Keratinocyte (primary cell): ENCODE measurements around the gene EEF2K. TPM values are rescaled to one million over a fixed set of nuclear protein-coding genes. Genes with fewer than 3 reads are reported as not detected.
"Not testable (repeated sequence)": the region's sequence is repeated elsewhere in the genome, so short reads cannot be mapped to it uniquely, and the experiment has no call there.

Experiments
- DNase-seq: peaks from one replicate; pipeline ENCODE4 v3.0.0-alpha.2; 2011; ENCODE audit warnings: low read depth, missing footprints, low spot score
- FAIRE-seq: peaks from 2 replicates; lab custom pipeline; 2011; peaks lifted over from hg19 to GRCh38; lab: Jason Lieb, UNC
- H2AFZ ChIP-seq: 2 replicates; pipeline ENCODE4 v1.6.0; 2012; ENCODE audit warnings: low read length, control low read depth, inconsistent platforms; ENCODE audit not compliant: control insufficient read depth
- H3K27ac ChIP-seq: 2 replicates; pipeline ENCODE4 v1.5.1; 2011; ENCODE audit warnings: low read length; ENCODE audit not compliant: control insufficient read depth, insufficient read depth
- H3K27me3 ChIP-seq: 3 replicates; pipeline ENCODE4 v1.6.0; 2011; ENCODE audit warnings: low read length; ENCODE audit not compliant: control insufficient read depth, insufficient read depth; ENCODE audit errors: extremely low read depth
- H3K36me3 ChIP-seq, 2 experiments: 2 replicates in 1 of 2; 3 replicates in 1 of 2; pipeline ENCODE4 v1.5.1; 2011; ENCODE audit warnings: low read length in 2 of 2, mild to moderate bottlenecking in 1 of 2; ENCODE audit not compliant: control insufficient read depth in 2 of 2, insufficient read depth in 2 of 2; ENCODE audit errors: extremely low read depth in 1 of 2
- H3K4me1 ChIP-seq: 3 replicates; pipeline ENCODE4 v1.5.1; 2011; ENCODE audit warnings: low read length; ENCODE audit not compliant: control insufficient read depth, insufficient read depth; ENCODE audit errors: extremely low read depth
- H3K4me2 ChIP-seq: 3 replicates; pipeline ENCODE4 v1.6.0; 2011; ENCODE audit warnings: low read depth, low read length; ENCODE audit not compliant: control insufficient read depth, insufficient read depth; ENCODE audit errors: extremely low read depth
- H3K4me3 ChIP-seq, 3 experiments: fragments of 200-600 bp in 1 of 3; sonication (generic) in 1 of 3; 2 replicates in 2 of 3; 3 replicates in 1 of 3; pipeline ENCODE4 v1.5.1; 2011 to 2016; ENCODE audit warnings: low read length in 3 of 3, mild to moderate bottlenecking in 3 of 3, control low read depth in 2 of 3, inconsistent platforms in 1 of 3, low read depth in 1 of 3, mixed read lengths in 1 of 3, mixed run types in 1 of 3, moderate library complexity in 1 of 3; ENCODE audit not compliant: control insufficient read depth in 2 of 3, insufficient read depth in 2 of 3; ENCODE audit errors: extremely low read depth in 1 of 3
- H3K79me2 ChIP-seq: 2 replicates; pipeline ENCODE4 v1.6.0; 2012; ENCODE audit warnings: low read length; ENCODE audit not compliant: control insufficient read depth, insufficient read depth
- H3K9ac ChIP-seq: 3 replicates; pipeline ENCODE4 v1.6.0; 2011; ENCODE audit warnings: low read length; ENCODE audit not compliant: control insufficient read depth, insufficient read depth; ENCODE audit errors: extremely low read depth
- H3K9me1 ChIP-seq: 3 replicates; pipeline ENCODE4 v1.6.0; 2011; ENCODE audit warnings: low read length; ENCODE audit not compliant: control insufficient read depth, insufficient read depth; ENCODE audit errors: extremely low read depth
- H3K9me3 ChIP-seq: 2 replicates; pipeline ENCODE4 v1.5.1; 2012; ENCODE audit warnings: low read depth, low read length; ENCODE audit not compliant: control insufficient read depth
- H4K20me1 ChIP-seq: 3 replicates; pipeline ENCODE4 v1.6.0; 2011; ENCODE audit warnings: low read length; ENCODE audit not compliant: control insufficient read depth, insufficient read depth; ENCODE audit errors: extremely low read depth
- CTCF ChIP-seq, 3 experiments: IDR thresholded peaks in 1 of 3; conservative IDR thresholded peaks in 1 of 3; optimal IDR thresholded peaks in 1 of 3; 2 replicates in 2 of 3; 3 replicates in 1 of 3; pipeline versions ENCODE3 to v1.5.1; 2011; ENCODE audit warnings: low read length in 3 of 3, mild to moderate bottlenecking in 3 of 3, moderate library complexity in 2 of 3, control low read depth in 1 of 3, inconsistent platforms in 1 of 3; ENCODE audit not compliant: insufficient read depth in 2 of 3; ENCODE audit errors: extremely low read depth in 1 of 3
- EZH2 ChIP-seq: IDR thresholded peaks from one replicate; pipeline ENCODE4 v1.6.1; 2012; ENCODE audit warnings: inconsistent platforms, mild to moderate bottlenecking, low read length, moderate library complexity
- dilution Hi-C: fragments of 300-500 bp; cut with MboI; formaldehyde crosslinking; loops from one replicate; pipeline ENCODE4 v1.7.0; 2020; ENCODE audit warnings: low sequenced_read_pairs; ENCODE audit not compliant: extremely low pct_ligation_motif_present
- polyA plus RNA-seq, 5 experiments: library from polyadenylated mRNA; depleted of rRNA in 3 of 5; stranded (reverse) in 3 of 5; stranded (forward) in 1 of 5; unstranded in 1 of 5; fragments of >200 nt; gene quantifications; 1 replicate in 1 of 5; 2 replicates in 3 of 5; 3 replicates in 1 of 5; pipeline versions ENCODE4 v1.2.1 to v1.2.3, GENCODE V29; 2011 to 2012; ENCODE audit warnings: missing spikeins in 2 of 5, low read depth in 1 of 5, low replicate concordance in 1 of 5

The EEF2K gene
- polyA plus RNA-seq, 1 donor (not counting 4 experiments of a cell fraction or from before 2014, with no cell fraction given): 7.3 TPM

GRCh38 chr16:22299036-22299435 is 93.0 kb downstream of the EEF2K start:
- Histone ChIP-seq H3K79me2 (peaks cover 54% of the 10 kb centered on the region), H2AFZ (no peak overlapping the region), H3K4me2 (peak overlapping the region; percentile 84), H3K9ac (no peak overlapping the region), H3K36me3 (peaks cover 4 to 25% of the 10 kb centered on the region in 2 experiments), H3K4me3 (peak overlapping the region in 1 of 3 experiments; percentile 97), H3K27me3 (no peaks in the 10 kb centered on the region), H3K9me1 (peaks cover 4% of the 10 kb centered on the region), H3K4me1 (peaks cover 17% of the 10 kb centered on the region), H3K9me3 (no peaks in the 10 kb centered on the region), H3K27ac (no peak overlapping the region), H4K20me1 (peaks cover 13% of the 10 kb centered on the region)
- FAIRE-seq: no peak
- dilution Hi-C loops: no loop called here
- DNase-seq: no peak
- TF ChIP-seq CTCF (optimal IDR thresholded peaks at IDR 0.05 in 1 of 3, IDR thresholded peaks at IDR 0.05 in 1 of 3, conservative IDR thresholded peaks at IDR 0.05 in 1 of 3; ENCODE audit: extremely low read depth in 1 of 3, insufficient read depth in 2 of 3, low read length in 3 of 3) (no peak), EZH2 (no peak)

- Histone ChIP-seq H3K27ac (no peak overlapping the region), H3K9ac (no peak overlapping the region), H3K79me2 (peaks cover 65% of the 10 kb centered on the region), H3K9me3 (no peaks in the 10 kb centered on the region), H3K27me3 (no peaks in the 10 kb centered on the region), H3K4me1 (peaks cover 17% of the 10 kb centered on the region), H3K4me3 (no peak overlapping the region), H3K4me2 (peak overlapping the region; percentile 40), H2AFZ (no peak overlapping the region), H3K9me1 (peaks cover 4% of the 10 kb centered on the region), H4K20me1 (peaks cover 13% of the 10 kb centered on the region), H3K36me3 (peaks cover 7 to 35% of the 10 kb centered on the region in 2 experiments)
- dilution Hi-C loops: no loop called here
- TF ChIP-seq EZH2: no peak
- peak; percentile 87 to 89 (median 88) for TF ChIP-seq CTCF (optimal IDR thresholded peaks at IDR 0.05 in 1 of 3, IDR thresholded peaks at IDR 0.05 in 1 of 3, conservative IDR thresholded peaks at IDR 0.05 in 1 of 3; ENCODE audit: extremely low read depth in 1 of 3, insufficient read depth in 2 of 3, low read length in 3 of 3)
- FAIRE-seq (no peak), DNase-seq (no peak)
These were observed 94.5 kb downstream of the EEF2K start for GRCh38 chr16:22300427-22301071.

GRCh38 chr16:22301423-22301822 is 95.3 kb downstream of the EEF2K start:
- peaks cover 17% of the 10 kb centered on the region for H3K4me1 ChIP-seq
- H3K9ac ChIP-seq, H3K9me3 ChIP-seq, H3K9me1 ChIP-seq, H2AFZ ChIP-seq, H3K27me3 ChIP-seq, DNase-seq, FAIRE-seq, H3K27ac ChIP-seq, dilution Hi-C loops: not testable (repeated sequence)
- peaks cover 13% of the 10 kb centered on the region for H4K20me1 ChIP-seq
- peak overlapping the region in 1 of 3 experiments; percentile 13 for H3K4me3 ChIP-seq
- H3K79me2 ChIP-seq: peaks cover 66% of the 10 kb centered on the region
- peaks cover 11 to 35% of the 10 kb centered on the region in 2 experiments for H3K36me3 ChIP-seq
- peak overlapping the region; percentile 25 for H3K4me2 ChIP-seq
